ENCODE results near the gene DYTN. TPM values are rescaled to one million over a fixed set of nuclear protein-coding genes. Genes with fewer than 3 reads are reported as not detected.

Gene DYTN
- total RNA-seq, 1 donor: 0.31 TPM

DNA sequence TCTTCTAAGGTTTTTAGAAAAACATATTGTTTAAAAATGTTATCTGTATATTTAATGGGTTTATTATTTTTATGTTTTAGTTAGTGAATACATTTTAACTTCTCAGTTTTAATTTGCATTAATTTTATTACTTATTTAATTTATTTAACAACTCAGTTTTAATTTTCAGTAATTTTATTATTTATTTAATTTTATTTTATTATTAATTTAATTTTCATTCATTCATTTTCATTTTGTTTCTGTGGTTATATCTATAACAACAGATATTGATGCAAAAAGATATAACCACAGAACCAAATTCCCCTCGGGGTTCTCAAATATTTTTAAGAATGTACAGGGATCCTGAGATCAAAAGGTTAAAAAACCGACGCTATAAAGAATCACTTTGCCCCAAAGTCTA lies 52.9 kb downstream of the DYTN start:
- H3K4me1 ChIP-seq (ENCODE audit: insufficient read depth, low read length): no peaks in the 10 kb centered on the region
- H3K4me3 ChIP-seq (ENCODE audit: low read length): no peak overlapping the region
- no peaks in the 10 kb centered on the region for H3K27me3 ChIP-seq (ENCODE audit: insufficient read depth, low read length)
- H3K9me3 ChIP-seq (ENCODE audit: low read depth, low read length): no peaks in the 10 kb centered on the region

DNA sequence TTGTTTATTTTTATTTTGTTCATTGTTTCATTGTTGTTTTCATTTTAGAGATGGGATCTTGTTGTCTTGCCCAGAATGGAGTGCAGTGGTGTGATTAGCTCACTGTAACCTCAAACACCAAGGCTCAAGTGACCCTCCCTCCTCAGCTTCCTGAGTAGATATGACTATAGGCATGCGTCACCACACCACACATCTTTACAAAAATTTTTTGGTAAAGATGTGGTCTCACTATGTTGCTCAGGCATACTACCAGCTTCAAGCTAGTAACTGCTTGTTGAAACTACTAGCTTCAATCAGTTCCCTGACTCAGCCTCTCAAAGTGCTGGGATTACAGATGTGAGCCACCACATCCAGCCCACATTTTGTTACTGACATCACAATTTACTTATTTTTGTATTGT lies 61.1 kb downstream of the DYTN start:
- Histone ChIP-seq H3K27me3 (ENCODE audit: insufficient read depth, low read length) (no peaks in the 10 kb centered on the region), H3K4me1 (ENCODE audit: insufficient read depth, low read length) (no peaks in the 10 kb centered on the region), H3K4me3 (ENCODE audit: low read length) (no peak overlapping the region), H3K9me3 (ENCODE audit: low read depth, low read length) (peaks cover 7% of the 10 kb centered on the region)

DNA sequence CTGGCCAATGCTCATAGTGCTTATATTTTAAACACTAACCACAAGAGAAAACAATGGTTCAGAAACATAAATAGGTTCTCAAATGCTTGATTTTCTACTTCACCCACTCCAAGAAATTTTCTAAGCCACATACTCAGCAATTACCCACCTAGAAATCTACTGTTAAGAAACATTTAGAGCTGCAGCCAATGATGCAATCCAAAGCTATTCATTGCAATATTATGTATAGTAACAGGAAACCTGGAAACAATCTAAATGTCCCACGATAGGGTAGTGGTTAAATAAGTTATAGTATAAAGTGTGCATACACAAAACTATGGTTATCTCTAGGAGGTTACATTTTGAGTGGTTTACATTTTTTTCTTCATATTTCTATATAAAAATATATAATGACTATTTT lies 70.2 kb downstream of the DYTN start:
- Histone ChIP-seq H3K27me3 (ENCODE audit: insufficient read depth, low read length) (peaks cover 12% of the 10 kb centered on the region), H3K9me3 (ENCODE audit: low read depth, low read length) (no peaks in the 10 kb centered on the region), H3K4me1 (ENCODE audit: insufficient read depth, low read length) (no peaks in the 10 kb centered on the region), H3K4me3 (ENCODE audit: low read length) (no peak overlapping the region)

- H3K4me1 ChIP-seq (ENCODE audit: insufficient read depth, low read length): no peaks in the 10 kb centered on the region
- H3K4me3 ChIP-seq (ENCODE audit: low read length): no peak within 1 kb of the TSS
- peaks cover 41% of the 10 kb centered on the region for H3K27me3 ChIP-seq (ENCODE audit: insufficient read depth, low read length)
- no peaks in the 10 kb centered on the region for H3K9me3 ChIP-seq (ENCODE audit: low read depth, low read length)
These were observed 75.8 kb downstream of the DYTN start, which contains the start of gene FAM237A for GRCh38 chr2:206642075-206643025. Gene FAM237A (plus strand): TSS chr2:206642487. CDS start chr2:206644237, 1,750 bp downstream.

DNA sequence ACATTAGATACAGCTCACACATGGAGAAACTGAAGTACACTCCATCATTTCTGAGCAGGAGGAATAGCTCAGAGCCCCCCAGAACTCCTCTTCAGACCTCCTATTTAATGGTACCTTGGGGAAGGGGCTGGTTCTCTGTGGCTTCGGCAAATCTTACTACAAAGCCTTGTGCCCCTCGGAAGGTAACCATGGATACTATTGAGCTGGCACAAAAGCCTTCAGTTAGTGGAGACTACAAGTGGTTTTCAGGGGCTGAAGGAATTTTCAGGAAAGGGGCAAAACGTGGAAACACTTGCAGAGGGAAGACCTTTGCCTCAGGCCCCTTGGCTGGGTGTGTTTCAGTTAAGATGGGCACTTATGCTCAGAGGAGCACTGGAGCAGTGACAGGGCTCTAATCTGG lies 77.0 kb downstream of the DYTN start:
- Histone ChIP-seq H3K4me1 (ENCODE audit: insufficient read depth, low read length) (no peaks in the 10 kb centered on the region), H3K27me3 (ENCODE audit: insufficient read depth, low read length) (peaks cover 41% of the 10 kb centered on the region), H3K4me3 (ENCODE audit: low read length) (no peak overlapping the region), H3K9me3 (ENCODE audit: low read depth, low read length) (no peaks in the 10 kb centered on the region)

- no peak overlapping the region for H3K4me3 ChIP-seq (ENCODE audit: low read length)
- no peaks in the 10 kb centered on the region for H3K4me1 ChIP-seq (ENCODE audit: insufficient read depth, low read length)
- no peaks in the 10 kb centered on the region for H3K9me3 ChIP-seq (ENCODE audit: low read depth, low read length)
- peaks cover 41% of the 10 kb centered on the region for H3K27me3 ChIP-seq (ENCODE audit: insufficient read depth, low read length)
These were observed 78.6 kb downstream of the DYTN start for GRCh38 chr2:206639636-206640035.

GRCh38 chr2:206635015-206635414 lies 83.2 kb downstream of the DYTN start:
- H3K27me3 ChIP-seq (ENCODE audit: insufficient read depth, low read length): peaks cover 6% of the 10 kb centered on the region
- H3K9me3 ChIP-seq (ENCODE audit: low read depth, low read length): no peaks in the 10 kb centered on the region
- no peak overlapping the region for H3K4me3 ChIP-seq (ENCODE audit: low read length)
- H3K4me1 ChIP-seq (ENCODE audit: insufficient read depth, low read length): no peaks in the 10 kb centered on the region

- Histone ChIP-seq H3K27me3 (ENCODE audit: insufficient read depth, low read length) (peaks cover 4% of the 10 kb centered on the region), H3K4me3 (ENCODE audit: low read length) (no peak overlapping the region), H3K4me1 (ENCODE audit: insufficient read depth, low read length) (no peaks in the 10 kb centered on the region), H3K9me3 (ENCODE audit: low read depth, low read length) (no peaks in the 10 kb centered on the region)
These were observed 86.9 kb downstream of the DYTN start for GRCh38 chr2:206631340-206631739.

DNA sequence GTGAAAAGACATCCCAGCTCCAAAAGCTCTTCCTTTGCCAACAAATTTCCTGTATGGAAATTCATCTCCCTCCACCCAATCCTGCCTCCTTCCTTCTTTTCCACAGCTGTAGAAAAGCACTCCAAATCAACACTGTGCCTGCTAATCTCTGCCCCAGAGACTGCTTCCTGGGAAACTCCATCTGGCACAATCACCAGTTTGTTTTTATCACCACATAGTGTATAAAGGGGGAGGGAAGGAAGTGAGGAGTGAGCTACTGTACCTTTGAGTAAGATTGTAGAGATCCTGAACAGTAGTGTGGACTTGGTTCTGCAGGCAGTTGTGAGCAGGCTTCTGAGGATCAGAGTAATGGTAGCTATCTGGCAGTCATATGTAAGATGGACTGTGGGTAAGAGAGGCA lies 90.6 kb downstream of the DYTN start:
- Histone ChIP-seq H3K4me1 (ENCODE audit: insufficient read depth, low read length) (no peaks in the 10 kb centered on the region), H3K27me3 (ENCODE audit: insufficient read depth, low read length) (no peaks in the 10 kb centered on the region), H3K4me3 (ENCODE audit: low read length) (no peak overlapping the region), H3K9me3 (ENCODE audit: low read depth, low read length) (no peaks in the 10 kb centered on the region)

DNA sequence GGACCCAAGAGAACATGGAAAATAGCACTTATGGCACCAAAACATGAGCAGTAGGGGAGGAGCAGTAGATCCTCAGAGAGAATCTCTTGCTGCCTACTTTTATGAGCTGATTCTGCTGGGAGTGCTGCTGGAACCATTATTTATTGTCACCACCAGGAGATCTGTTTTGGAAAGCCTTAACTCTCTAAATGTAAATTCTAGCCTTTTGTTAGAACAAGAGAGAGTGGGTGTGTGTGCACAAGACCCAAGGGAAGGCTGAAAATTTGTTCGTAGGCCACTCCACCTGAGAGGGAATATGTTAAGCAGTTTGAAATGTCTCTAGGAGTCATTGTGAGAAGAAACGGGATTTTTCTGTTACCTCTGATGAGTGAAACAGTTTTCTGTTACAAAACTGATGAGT lies 92.1 kb downstream of the DYTN start:
- Histone ChIP-seq H3K4me1 (ENCODE audit: insufficient read depth, low read length) (no peaks in the 10 kb centered on the region), H3K27me3 (ENCODE audit: insufficient read depth, low read length) (no peaks in the 10 kb centered on the region), H3K4me3 (ENCODE audit: low read length) (no peak overlapping the region), H3K9me3 (ENCODE audit: low read depth, low read length) (no peaks in the 10 kb centered on the region)

DNA sequence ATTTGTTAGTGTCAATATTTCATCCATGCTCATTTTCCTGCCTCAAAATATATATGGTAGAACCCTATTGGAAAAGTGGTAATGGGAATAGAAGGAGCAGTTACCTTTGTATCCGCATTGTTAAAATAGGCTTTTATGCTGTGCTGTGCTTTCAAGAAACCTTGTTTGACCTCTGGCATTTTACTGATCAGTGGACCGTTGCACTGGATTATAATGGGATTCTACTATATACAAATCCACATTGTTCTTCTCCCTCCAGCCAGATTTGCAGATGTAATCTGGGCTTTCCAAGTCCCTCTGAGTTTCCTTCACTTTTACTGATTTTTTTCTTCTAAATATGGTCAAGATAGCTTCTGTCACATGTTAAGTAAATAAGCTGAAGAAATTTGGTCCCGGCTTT lies 99.2 kb downstream of the DYTN start:
- no peaks in the 10 kb centered on the region for H3K9me3 ChIP-seq (ENCODE audit: low read depth, low read length)
- no peaks in the 10 kb centered on the region for H3K4me1 ChIP-seq (ENCODE audit: insufficient read depth, low read length)
- H3K27me3 ChIP-seq (ENCODE audit: insufficient read depth, low read length): no peaks in the 10 kb centered on the region
- H3K4me3 ChIP-seq (ENCODE audit: low read length): no peak overlapping the region

- Histone ChIP-seq H3K4me1 (ENCODE audit: insufficient read depth, low read length) (no peaks in the 10 kb centered on the region), H3K27me3 (ENCODE audit: insufficient read depth, low read length) (no peaks in the 10 kb centered on the region), H3K4me3 (ENCODE audit: low read length) (no peak overlapping the region), H3K9me3 (ENCODE audit: low read depth, low read length) (no peaks in the 10 kb centered on the region)
These were observed 102.0 kb downstream of the DYTN start for GRCh38 chr2:206616151-206616550.

- no peaks in the 10 kb centered on the region for H3K4me1 ChIP-seq (ENCODE audit: insufficient read depth, low read length)
- no peaks in the 10 kb centered on the region for H3K27me3 ChIP-seq (ENCODE audit: insufficient read depth, low read length)
- no peaks in the 10 kb centered on the region for H3K9me3 ChIP-seq (ENCODE audit: low read depth, low read length)
These were observed 102.6 kb downstream of the DYTN start for GRCh38 chr2:206615417-206616089.

DNA sequence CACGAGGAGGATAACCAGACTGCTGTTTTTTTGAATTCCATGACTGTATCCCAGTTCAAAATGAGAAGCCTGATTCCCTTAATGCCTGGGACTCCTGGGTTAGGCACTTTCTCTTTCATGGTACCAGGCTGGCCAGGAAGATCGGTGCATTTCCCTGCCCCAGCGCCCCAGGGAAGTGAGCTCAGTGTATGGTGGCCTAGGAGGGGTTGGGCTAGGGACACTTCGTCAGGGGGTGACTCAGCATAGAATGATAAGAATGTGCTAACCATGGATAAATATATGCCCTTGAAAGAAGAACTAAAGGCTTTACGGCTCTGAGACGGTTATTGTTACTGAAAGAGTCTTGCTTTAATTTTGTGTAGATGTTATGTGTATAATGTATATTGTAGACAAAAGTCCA lies 103.4 kb downstream of the DYTN start:
- Histone ChIP-seq H3K4me1 (ENCODE audit: insufficient read depth, low read length) (no peaks in the 10 kb centered on the region), H3K27me3 (ENCODE audit: insufficient read depth, low read length) (no peaks in the 10 kb centered on the region), H3K9me3 (ENCODE audit: low read depth, low read length) (no peaks in the 10 kb centered on the region), H3K4me3 (ENCODE audit: low read length) (no peak overlapping the region)

More at GRCh38 chr2:206615417-206616089, 102.6 kb downstream of the DYTN start:
- H3K4me3 ChIP-seq (ENCODE audit: low read length): no peak overlapping the region

DNA sequence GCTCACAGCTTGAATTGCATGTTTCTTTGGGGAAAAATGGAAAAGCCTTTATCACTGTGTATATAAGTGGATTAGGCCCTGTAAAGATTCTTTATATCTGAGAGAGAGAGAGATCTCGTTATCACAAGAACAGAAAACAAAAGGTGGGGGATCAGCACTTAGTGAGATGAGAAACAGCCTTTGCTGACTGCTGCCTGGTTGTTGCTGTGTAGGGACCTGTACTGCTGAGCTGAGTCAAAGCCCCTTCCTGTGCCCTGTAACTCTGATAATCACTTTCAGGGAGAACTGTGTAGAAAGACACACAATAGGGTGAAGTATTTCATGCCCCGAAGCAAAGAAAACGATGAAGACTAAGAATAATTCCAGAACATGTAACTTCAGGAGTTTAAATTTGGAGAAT lies 106.5 kb downstream of the DYTN start:
- H3K4me3 ChIP-seq (ENCODE audit: low read length): no peak overlapping the region
- H3K4me1 ChIP-seq (ENCODE audit: insufficient read depth, low read length): no peaks in the 10 kb centered on the region
- no peaks in the 10 kb centered on the region for H3K27me3 ChIP-seq (ENCODE audit: insufficient read depth, low read length)
- H3K9me3 ChIP-seq (ENCODE audit: low read depth, low read length): no peaks in the 10 kb centered on the region
